ENCODE results near the gene GPR142. TPM values are rescaled to one million over a fixed set of nuclear protein-coding genes. Genes with fewer than 3 reads are reported as not detected.

The GPR142 gene
- total and polyA plus RNA-seq, 10 of the 15 experiments (the other 5 are each of a cell fraction or from before 2014, with no cell fraction given) = not detected

DNA sequence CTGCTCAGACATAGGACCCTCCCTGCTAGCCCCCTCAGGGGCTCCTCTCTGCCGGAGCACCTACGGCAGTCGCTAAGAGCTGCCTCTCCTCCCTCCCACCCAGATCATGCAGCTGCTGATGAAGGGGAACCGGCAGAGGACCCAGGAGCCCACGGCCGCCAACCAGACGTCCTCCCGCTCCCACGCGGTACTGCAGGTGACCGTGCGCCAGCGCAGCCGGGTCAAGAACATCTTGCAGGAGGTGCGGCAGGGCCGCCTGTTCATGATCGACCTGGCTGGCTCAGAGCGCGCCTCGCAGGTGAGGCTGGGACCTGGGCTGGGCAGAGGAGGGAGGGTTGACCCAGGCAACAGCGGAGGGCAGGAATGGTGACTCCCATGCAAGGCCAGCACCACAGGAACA, 22.6 kb upstream of the GPR142 start:
- Histone ChIP-seq H3K79me2 (ENCODE audit: control insufficient read depth, insufficient read depth, low read length) (no peaks in the 10 kb centered on the region), H3K9me3 (replicated peaks; ENCODE audit: control insufficient read depth, insufficient read depth, low read length) (no peaks in the 10 kb centered on the region), H3K9ac (ENCODE audit: control insufficient read depth, insufficient read depth, low read length) (no peak overlapping the region), H3K27me3 (replicated peaks in 1 of 2; ENCODE audit: control insufficient read depth in 2 of 2, insufficient read depth in 2 of 2, low read length in 1 of 2) (no peaks in the 10 kb centered on the region; a peak in 2 of 4 replicates), H2AFZ (ENCODE audit: control insufficient read depth, low read depth, low read length) (no peak overlapping the region), H3K4me3 (no peak overlapping the region), H3K36me3 (ENCODE audit: control insufficient read depth in 2 of 2, insufficient read depth in 2 of 2, low read length in 1 of 2) (no peaks in the 10 kb centered on the region), H4K20me1 (ENCODE audit: control insufficient read depth, insufficient read depth) (no peaks in the 10 kb centered on the region), H3K4me1 (ENCODE audit: control insufficient read depth, insufficient read depth, low read length) (no peaks in the 10 kb centered on the region), H3K27ac (ENCODE audit: control insufficient read depth, insufficient read depth) (no peak overlapping the region), H3K4me2 (ENCODE audit: control insufficient read depth, insufficient read depth) (no peak overlapping the region)
- BruUV-seq (replicated peaks) = no TSS peak
- RAD21 ChIA-PET (ENCODE audit: unreplicated experiment) = no interaction called here
- POLR2A ChIA-PET = no interaction called here
- no peak for FAIRE-seq
- SMC1A ChIA-PET (ENCODE audit: uncharacterized antibody, unreplicated experiment) = no interaction called here
- in situ Hi-C loops (cut with MboI) = no loop called here
- ATAC-seq = no peak
- no peak for DNase-seq (ENCODE audit: low read depth, low spot score)
- 60% methylated on average over 21 of the region's 21 CpGs for WGBS (ENCODE audit: insufficient coverage, insufficient replicate concordance, low lambda C conversion rate, missing lambda C conversion rate)
- CTCF ChIA-PET = interaction anchor here (0.6 kb wide), 1 partner anchor 142 kb away, joined by 4 read pairs; no protein-coding TSS in a partner anchor
- intact Hi-C loops (cut with micrococcal nuclease; ENCODE audit: unreplicated experiment) = no loop called here
- no peak for TF ChIP-seq NR2C1 (IDR thresholded peaks at IDR 0.05)
- TF ChIP-seq, protein P1, sequence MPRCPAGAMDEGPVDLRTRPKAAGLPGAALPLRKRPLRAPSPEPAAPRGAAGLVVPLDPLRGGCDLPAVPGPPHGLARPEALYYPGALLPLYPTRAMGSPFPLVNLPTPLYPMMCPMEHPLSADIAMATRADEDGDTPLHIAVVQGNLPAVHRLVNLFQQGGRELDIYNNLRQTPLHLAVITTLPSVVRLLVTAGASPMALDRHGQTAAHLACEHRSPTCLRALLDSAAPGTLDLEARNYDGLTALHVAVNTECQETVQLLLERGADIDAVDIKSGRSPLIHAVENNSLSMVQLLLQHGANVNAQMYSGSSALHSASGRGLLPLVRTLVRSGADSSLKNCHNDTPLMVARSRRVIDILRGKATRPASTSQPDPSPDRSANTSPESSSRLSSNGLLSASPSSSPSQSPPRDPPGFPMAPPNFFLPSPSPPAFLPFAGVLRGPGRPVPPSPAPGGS (IDR thresholded peaks at IDR 0.05; ENCODE audit: borderline replicate concordance, insufficient read depth, low read depth, low read length, poor library complexity, severe bottlenecking) = no peak
- no peak for TF ChIP-seq DPF2 (IDR thresholded peaks at IDR 0.05)
- no peak for TF ChIP-seq LARP7 (IDR thresholded peaks at IDR 0.05)
- TF ChIP-seq, protein P2, sequence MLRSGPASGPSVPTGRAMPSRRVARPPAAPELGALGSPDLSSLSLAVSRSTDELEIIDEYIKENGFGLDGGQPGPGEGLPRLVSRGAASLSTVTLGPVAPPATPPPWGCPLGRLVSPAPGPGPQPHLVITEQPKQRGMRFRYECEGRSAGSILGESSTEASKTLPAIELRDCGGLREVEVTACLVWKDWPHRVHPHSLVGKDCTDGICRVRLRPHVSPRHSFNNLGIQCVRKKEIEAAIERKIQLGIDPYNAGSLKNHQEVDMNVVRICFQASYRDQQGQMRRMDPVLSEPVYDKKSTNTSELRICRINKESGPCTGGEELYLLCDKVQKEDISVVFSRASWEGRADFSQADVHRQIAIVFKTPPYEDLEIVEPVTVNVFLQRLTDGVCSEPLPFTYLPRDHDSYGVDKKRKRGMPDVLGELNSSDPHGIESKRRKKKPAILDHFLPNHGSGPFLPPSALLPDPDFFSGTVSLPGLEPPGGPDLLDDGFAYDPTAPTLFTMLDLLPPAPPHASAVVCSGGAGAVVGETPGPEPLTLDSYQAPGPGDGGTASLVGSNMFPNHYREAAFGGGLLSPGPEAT (IDR thresholded peaks at IDR 0.05; ENCODE audit: low read depth) = no peak
- TF ChIP-seq POU2F2 (IDR thresholded peaks at IDR 0.05; ENCODE audit: borderline replicate concordance, low read depth, low read length) = no peak
- TF ChIP-seq RAD51 (IDR thresholded peaks at IDR 0.05) = no peak

Data from GM12878 (cell line).